Esophagus squamous epithelium (tissue), 5 donors: ENCODE results near the gene RBM19. TPM values are rescaled to one million over a fixed set of nuclear protein-coding genes. Genes with fewer than 3 reads are reported as not detected.

ENCODE experiments used
- DNase-seq: peaks from one replicate; lab custom pipeline; 2025; lab: John Stamatoyannopoulos, UW
- H3K27ac ChIP-seq, 4 donors: fragments of 200-600 bp; sonication (generic); one replicate each; pipeline ENCODE4 v1.5.1; 2016 to 2019; ENCODE audit warnings: mild to moderate bottlenecking in 1 of 4
- H3K27me3 ChIP-seq, 4 donors: fragments of 200-600 bp; sonication (generic); 1 replicate in 3 of 4; 2 replicates in 1 of 4; pipeline versions ENCODE4 v1.5.1 to v1.6.0; 2017 to 2021; ENCODE audit warnings: antibody characterized with exemption in 1 of 4
- H3K36me3 ChIP-seq, 3 donors: fragments of 200-600 bp; sonication (generic); one replicate each; pipeline ENCODE4 v1.5.1; 2016 to 2019
- H3K4me1 ChIP-seq, 3 donors: fragments of 200-600 bp; sonication (generic); one replicate each; pipeline ENCODE4 v1.5.1; 2017 to 2019
- H3K4me3 ChIP-seq, 4 donors: fragments of 200-600 bp; sonication (generic); 1 replicate in 3 of 4; 2 replicates in 1 of 4; pipeline ENCODE4 v1.5.1; 2016 to 2019; ENCODE audit warnings: mild to moderate bottlenecking in 2 of 4, moderate library complexity in 1 of 4
- H3K9me3 ChIP-seq, 3 donors: fragments of 200-600 bp; sonication (generic); one replicate each; pipeline ENCODE4 v1.5.1; 2016 to 2019
- POLR2A ChIP-seq, 4 donors: fragments of 450-650 bp; IDR thresholded peaks; one replicate each; pipeline ENCODE4 v1.6.1; 2017; ENCODE audit warnings: antibody characterized with exemption in 4 of 4, mild to moderate bottlenecking in 4 of 4, moderate library complexity in 3 of 4
- WGBS, 2 donors: methylation state at CpG; one replicate each; pipeline ENCODE4 v1.1.5; 2018; 5-methylcytosine and 5-hydroxymethylcytosine counted together
- intact Hi-C: fragments of 100-400 bp; cut with DNase I; formaldehyde crosslinking; loops from one replicate; pipeline ENCODE4 v1.15.0; 2022
- total RNA-seq, 4 donors: library from RNA; depleted of rRNA; stranded (reverse); fragments of >200 nt; gene quantifications; one replicate each; pipeline ENCODE4 v1.1.0, GENCODE V29; 2016
- TF ChIP-seq, protein P1 (sequence below), 6 experiments: fragments of 450-650 bp in 4 of 6; fragments of 200-600 bp in 2 of 6; sonication (generic) in 2 of 6; IDR thresholded peaks; one replicate each; pipeline ENCODE4 v1.5.1; 2016 to 2019; ENCODE audit warnings: antibody characterized with exemption in 6 of 6, mild to moderate bottlenecking in 4 of 6, moderate library complexity in 4 of 6
- donor health status: DM: yes; HTN: yes; CAD: no.

The RBM19 gene
- total RNA-seq, 4 donors from 2014 or later, result 13.1 to 32.8 (median 27.4) TPM

DNA sequence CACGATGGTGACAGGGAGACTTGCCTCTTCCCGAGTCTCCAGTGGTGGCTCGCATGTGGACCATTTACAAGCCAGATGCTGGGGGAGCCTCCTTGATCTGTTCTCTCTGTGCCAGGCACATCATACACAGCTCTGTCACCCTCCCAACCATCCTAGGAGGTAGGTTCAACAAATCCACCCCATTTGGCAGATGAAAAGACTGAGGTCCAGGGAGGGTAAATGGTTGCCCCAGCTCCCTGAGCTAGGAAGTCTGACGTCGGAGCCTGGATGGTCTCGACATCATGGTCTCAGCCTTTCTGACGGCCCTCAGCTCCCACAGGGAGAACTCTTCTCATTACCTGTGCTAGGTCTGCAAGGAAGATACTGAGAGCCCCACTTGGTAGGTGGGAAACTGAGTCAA is 189.6 kb downstream of the RBM19 start:
- Histone ChIP-seq H3K9me3 (no peaks in the 10 kb centered on the region), H3K27ac (no peak overlapping the region), H3K36me3 (no peaks in the 10 kb centered on the region), H3K27me3 (peaks cover 0 to 75% (median 0%) of the 10 kb centered on the region in 4 donors), H3K4me1 (no peaks in the 10 kb centered on the region), H3K4me3 (no peak overlapping the region)
- WGBS, 2 donors, result 78% methylated on average over 4 of the region's 7 CpGs; no CpG with 5 or more reads in 1 of the 2 donors
- no peak for DNase-seq
- no peak for TF ChIP-seq POLR2A (IDR thresholded peaks at IDR 0.05)
- TF ChIP-seq, protein P1, sequence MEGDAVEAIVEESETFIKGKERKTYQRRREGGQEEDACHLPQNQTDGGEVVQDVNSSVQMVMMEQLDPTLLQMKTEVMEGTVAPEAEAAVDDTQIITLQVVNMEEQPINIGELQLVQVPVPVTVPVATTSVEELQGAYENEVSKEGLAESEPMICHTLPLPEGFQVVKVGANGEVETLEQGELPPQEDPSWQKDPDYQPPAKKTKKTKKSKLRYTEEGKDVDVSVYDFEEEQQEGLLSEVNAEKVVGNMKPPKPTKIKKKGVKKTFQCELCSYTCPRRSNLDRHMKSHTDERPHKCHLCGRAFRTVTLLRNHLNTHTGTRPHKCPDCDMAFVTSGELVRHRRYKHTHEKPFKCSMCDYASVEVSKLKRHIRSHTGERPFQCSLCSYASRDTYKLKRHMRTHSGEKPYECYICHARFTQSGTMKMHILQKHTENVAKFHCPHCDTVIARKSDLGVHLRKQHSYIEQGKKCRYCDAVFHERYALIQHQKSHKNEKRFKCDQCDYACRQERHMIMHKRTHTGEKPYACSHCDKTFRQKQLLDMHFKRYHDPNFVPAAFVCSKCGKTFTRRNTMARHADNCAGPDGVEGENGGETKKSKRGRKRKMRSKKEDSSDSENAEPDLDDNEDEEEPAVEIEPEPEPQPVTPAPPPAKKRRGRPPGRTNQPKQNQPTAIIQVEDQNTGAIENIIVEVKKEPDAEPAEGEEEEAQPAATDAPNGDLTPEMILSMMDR (IDR thresholded peaks at IDR 0.05), result no peak
- intact Hi-C loops, result no loop called here

DNA sequence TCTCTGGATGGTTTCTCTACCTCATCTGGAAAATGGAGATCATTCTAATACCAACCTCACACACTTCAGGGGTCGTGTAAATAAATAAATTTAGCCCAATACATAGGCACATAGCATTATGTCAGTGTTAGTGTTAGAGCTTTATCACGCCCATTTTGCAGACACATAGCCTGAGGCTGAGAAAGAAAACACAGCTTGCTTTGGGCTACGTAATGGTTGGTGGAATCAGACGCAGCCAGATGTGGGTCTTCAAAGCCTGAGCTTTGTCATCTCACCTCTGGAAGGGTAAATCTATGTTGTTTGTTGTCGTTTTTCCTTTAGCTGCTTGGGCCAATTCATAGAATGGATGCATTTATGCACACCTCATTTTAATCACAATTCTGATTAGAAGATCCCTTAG is 191.6 kb downstream of the RBM19 start:
- no peak for DNase-seq
- Histone ChIP-seq H3K27me3 (peaks cover 0 to 63% (median 0%) of the 10 kb centered on the region in 4 donors), H3K36me3 (no peaks in the 10 kb centered on the region), H3K4me1 (no peaks in the 10 kb centered on the region), H3K27ac (no peak overlapping the region), H3K4me3 (no peak overlapping the region), H3K9me3 (no peaks in the 10 kb centered on the region)
- WGBS, 2 donors, result 58 to 65% methylated on average over 5 of the region's 5 CpGs
- intact Hi-C loops, result no loop called here
- TF ChIP-seq POLR2A (IDR thresholded peaks at IDR 0.05), result no peak
- TF ChIP-seq, protein P1 (IDR thresholded peaks at IDR 0.05), result no peak

DNA sequence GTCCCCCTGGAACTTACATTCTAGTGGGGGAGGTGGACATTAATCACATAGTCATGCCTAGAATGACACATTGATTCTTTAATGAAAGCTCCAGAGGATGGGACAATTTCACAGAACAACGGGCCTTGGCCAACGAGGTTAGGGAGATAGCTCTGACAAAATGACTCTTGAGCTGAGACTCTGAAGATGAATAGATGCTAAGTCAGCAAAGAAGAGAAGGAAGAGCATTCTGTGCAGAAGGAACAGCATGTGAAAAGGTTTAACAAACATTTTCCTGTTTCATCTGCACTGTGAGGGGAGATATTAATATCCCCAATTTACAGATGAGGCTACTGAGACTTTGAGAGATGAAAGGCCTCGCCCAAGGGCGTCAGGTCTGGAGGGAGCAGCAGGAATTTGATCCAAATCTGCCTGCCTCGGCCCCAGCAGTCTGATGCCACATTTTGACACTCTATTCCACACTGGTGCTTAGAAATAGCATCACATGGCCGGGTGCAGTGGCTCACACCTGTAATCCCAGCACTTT is 193.6 kb downstream of the RBM19 start:
- H3K4me1 ChIP-seq, result no peaks in the 10 kb centered on the region
- 63 to 65% methylated on average over 6 of the region's 6 CpGs for WGBS, 2 donors
- no peaks in the 10 kb centered on the region for H3K36me3 ChIP-seq
- H3K4me3 ChIP-seq, result no peak overlapping the region
- no peak for DNase-seq
- H3K27me3 ChIP-seq, result peaks cover 0 to 61% (median 0%) of the 10 kb centered on the region in 4 donors
- H3K27ac ChIP-seq, result no peak overlapping the region
- H3K9me3 ChIP-seq, result no peaks in the 10 kb centered on the region
- intact Hi-C loops, result no loop called here
- TF ChIP-seq, protein P1 (IDR thresholded peaks at IDR 0.05), result no peak
- TF ChIP-seq POLR2A (IDR thresholded peaks at IDR 0.05), result no peak

DNA sequence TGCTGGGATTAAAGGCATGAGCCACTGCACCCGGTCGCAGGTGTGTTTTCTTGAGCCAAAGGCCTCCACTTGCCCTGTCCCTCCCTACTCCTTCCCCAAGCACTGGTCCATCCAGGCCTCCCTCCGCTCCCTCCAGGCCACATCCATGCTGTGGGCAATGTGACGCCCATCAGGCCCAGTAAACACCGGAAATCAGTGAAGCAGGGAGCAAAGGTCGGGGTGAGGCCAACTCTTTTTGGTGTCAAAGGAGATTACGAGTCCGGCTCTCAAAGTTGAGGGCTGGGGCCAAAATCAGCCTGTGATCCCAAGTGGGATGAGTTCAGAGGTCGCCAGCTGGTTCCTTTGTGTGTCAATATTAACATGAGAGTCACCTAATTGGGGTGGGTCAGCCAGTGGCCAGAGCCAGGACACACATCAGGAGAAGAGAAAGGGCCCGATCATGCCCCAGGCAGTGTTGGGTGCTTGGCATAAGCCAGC is 195.7 kb downstream of the RBM19 start:
- TF ChIP-seq POLR2A (IDR thresholded peaks at IDR 0.05), result no peak
- TF ChIP-seq, protein P1 (IDR thresholded peaks at IDR 0.05), result no peak
- Histone ChIP-seq H3K4me3 (no peak overlapping the region), H3K27ac (no peak overlapping the region), H3K9me3 (no peaks in the 10 kb centered on the region), H3K4me1 (no peaks in the 10 kb centered on the region), H3K27me3 (peaks cover 0 to 63% (median 0%) of the 10 kb centered on the region in 4 donors), H3K36me3 (no peaks in the 10 kb centered on the region)
- 56 to 60% methylated on average over 5 to 7 of the region's 10 CpGs for WGBS, 2 donors
- intact Hi-C loops, result no loop called here
- no peak for DNase-seq

DNA sequence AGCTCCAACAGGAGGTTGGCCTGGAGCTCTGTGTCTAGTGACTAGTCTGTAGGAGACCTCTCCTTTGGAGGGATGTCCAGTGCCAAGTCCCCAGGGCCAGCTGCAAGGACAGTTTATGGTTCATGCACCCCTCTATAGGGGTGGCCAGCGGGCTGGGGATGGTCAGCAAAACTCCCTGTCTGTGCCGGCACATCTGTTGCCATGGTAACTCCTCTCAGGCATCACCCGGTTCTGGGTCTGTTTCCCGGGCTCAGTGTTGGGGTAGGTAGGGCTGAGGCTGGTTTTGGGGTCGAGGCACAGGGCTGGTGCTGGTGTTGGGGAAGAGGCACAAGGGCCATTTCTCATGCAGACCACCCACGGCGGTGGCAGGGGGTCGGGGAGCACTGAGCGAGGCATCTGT is 196.8 kb downstream of the RBM19 start:
- Histone ChIP-seq H3K4me1 (no peaks in the 10 kb centered on the region), H3K27me3 (peaks cover 0 to 63% (median 2%) of the 10 kb centered on the region in 4 donors), H3K4me3 (no peak overlapping the region), H3K9me3 (no peaks in the 10 kb centered on the region), H3K36me3 (no peaks in the 10 kb centered on the region), H3K27ac (no peak overlapping the region)
- intact Hi-C loops, result no loop called here
- 58 to 71% methylated on average over 4 to 9 of the region's 9 CpGs for WGBS, 2 donors
- no peak for DNase-seq
- TF ChIP-seq, protein P1 (IDR thresholded peaks at IDR 0.05), result no peak
- TF ChIP-seq POLR2A (IDR thresholded peaks at IDR 0.05), result no peak
